ENCODE results near the gene PAPOLA. TPM values are rescaled to one million over a fixed set of nuclear protein-coding genes. Genes with fewer than 3 reads are reported as not detected.

Gene PAPOLA
- total and polyA plus RNA-seq, 9 of the 15 experiments (the other 6 are each of a cell fraction or from before 2014, with no cell fraction given): 51.1 to 199 (median 95.8) TPM

GRCh38 chr14:96616161-96616721 is 114.1 kb downstream of the PAPOLA start:
- POLR2A ChIA-PET: interaction anchor here (0.6 kb wide), 1 partner anchor 35 kb away, joined by 4 read pairs; no protein-coding TSS in a partner anchor
- Histone ChIP-seq H3K4me2 (ENCODE audit: insufficient read depth, low read length) (no peak overlapping the region), H3K4me1 (replicated peaks in 1 of 2; ENCODE audit: control insufficient read depth in 2 of 2, insufficient read depth in 2 of 2, low read length in 2 of 2) (no peaks in the 10 kb centered on the region), H3K79me2 (ENCODE audit: control insufficient read depth, insufficient read depth, low read length) (no peaks in the 10 kb centered on the region), H3K9me3 (replicated peaks; ENCODE audit: control insufficient read depth, insufficient read depth, low read depth, low read length) (no peaks in the 10 kb centered on the region), H4K20me1 (replicated peaks; ENCODE audit: control insufficient read depth, insufficient read depth, low read length) (no peaks in the 10 kb centered on the region), H3K4me3 (no peak overlapping the region), H3K9ac (ENCODE audit: insufficient read depth in 1 of 2, low read depth in 2 of 2, low read length in 2 of 2) (peak overlapping the region in 1 of 2 experiments; percentile 26; a peak in 1 of 4 replicates), H3K27me3 (ENCODE audit: control insufficient read depth in 2 of 2, insufficient read depth in 2 of 2, low read length in 2 of 2) (peaks cover 38 to 70% of the 10 kb centered on the region in 2 experiments), H2AFZ (ENCODE audit: low read depth, low read length) (no peak overlapping the region), H3K36me3 (ENCODE audit: control insufficient read depth, insufficient read depth, low read length) (no peaks in the 10 kb centered on the region), H3K27ac (ENCODE audit: extremely low read depth, low read depth, low read length) (no peak overlapping the region), H3K9me1 (ENCODE audit: control insufficient read depth, insufficient read depth, low read length) (no peaks in the 10 kb centered on the region)
- TF ChIP-seq SLC30A9 (CRISPR knock-in tag; IDR thresholded peaks at IDR 0.05): no peak
- no peak for TF ChIP-seq SMARCE1 (IDR thresholded peaks at IDR 0.05)
- TF ChIP-seq TCF7L2 (IDR thresholded peaks at IDR 0.05; ENCODE audit: low read depth, low read length): no peak
- TF ChIP-seq EZH2 (IDR thresholded peaks at IDR 0.05; ENCODE audit: borderline replicate concordance, low read depth, low read length): no peak
- TF ChIP-seq CBFA2T2 (conservative IDR thresholded peaks at IDR 0.05): no peak
- no peak for TF ChIP-seq RFX7 (CRISPR knock-in tag; IDR thresholded peaks at IDR 0.05)
- TF ChIP-seq HDAC2 (IDR thresholded peaks at IDR 0.05): no peak
- no peak for TF ChIP-seq PURB (CRISPR knock-in tag; IDR thresholded peaks at IDR 0.05; ENCODE audit: low read depth)
- TF ChIP-seq MNT (conservative IDR thresholded peaks at IDR 0.05): no peak
- TF ChIP-seq SMARCA5 (IDR thresholded peaks at IDR 0.05): no peak
- TF ChIP-seq RUNX1 (IDR thresholded peaks at IDR 0.05; ENCODE audit: low read depth): no peak
- TF ChIP-seq ZNF224 (CRISPR knock-in tag; IDR thresholded peaks at IDR 0.05): no peak
- TF ChIP-seq E4F1 (CRISPR knock-in tag; IDR thresholded peaks at IDR 0.05; ENCODE audit: borderline replicate concordance): no peak
- TF ChIP-seq ZNF274 (IDR thresholded peaks at IDR 0.05; ENCODE audit: borderline replicate concordance, low read depth, low read length): no peak
- TF ChIP-seq HDGF (IDR thresholded peaks at IDR 0.05): no peak
- TF ChIP-seq GABPB2 (CRISPR knock-in tag; conservative IDR thresholded peaks at IDR 0.05): no peak
- TF ChIP-seq RBM22 (IDR thresholded peaks at IDR 0.05; ENCODE audit: low read depth, low read length, poor library complexity, severe bottlenecking): no peak
- intact Hi-C loops (cut with micrococcal nuclease) (no loop called here), in situ Hi-C loops (cut with MboI) (no loop called here)
- no peak for FAIRE-seq
- WGBS (ENCODE audit: insufficient coverage, low coverage, missing lambda C conversion rate): under 1% methylated on average over 14 of the region's 14 CpGs
- CTCF ChIA-PET (ENCODE audit: low intra/inter-chr PET ratio): no interaction called here
- DNase-seq (ENCODE audit: extremely low read depth in 1 of 4, low spot score in 3 of 4): no peak
- no peak for ATAC-seq
- BruUV-seq (replicated peaks): no TSS peak

Measured in K562 (cell line).